Measurements from ENCODE around the gene REV3L. TPM values are rescaled to one million over a fixed set of nuclear protein-coding genes. Genes with fewer than 3 reads are reported as not detected.

Gene REV3L
- total and polyA plus RNA-seq, 2 of the 13 experiments (the other 11 are each of a cell fraction or from before 2014, with no cell fraction given): 12.8 to 31.3 TPM

DNA sequence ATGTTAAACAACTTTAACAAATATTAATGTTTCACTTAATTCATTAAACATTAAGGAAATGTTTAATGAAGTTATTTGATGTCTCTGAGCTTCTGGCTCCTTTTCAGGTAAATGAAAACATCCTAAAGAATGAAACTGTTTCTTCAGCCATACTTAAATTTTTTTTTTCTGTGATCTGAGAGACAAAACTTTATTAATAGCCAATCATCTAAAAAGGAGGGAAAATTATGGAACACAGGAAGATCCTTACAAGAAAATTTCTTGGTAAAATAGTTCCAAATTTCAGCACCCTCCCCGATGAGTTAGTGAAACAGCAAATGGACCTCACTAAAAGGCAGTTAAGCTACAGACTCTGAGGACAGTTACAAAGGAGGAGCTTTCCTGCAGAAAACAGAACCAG is 185.2 kb downstream of the REV3L start:
- ATAC-seq (no peak), DNase-seq (ENCODE audit: low spot score) (no peak), FAIRE-seq (no peak)
- H3K27ac ChIP-seq (ENCODE audit: extremely low read length, insufficient read depth, low read length): no peak overlapping the region
- no peak overlapping the region for H2AFZ ChIP-seq (ENCODE audit: low read length)
- POLR2A ChIA-PET: interaction anchor here (0.5 kb wide), 1 partner anchor 188 kb away, joined by 3 read pairs; no protein-coding TSS in a partner anchor
- CTCF ChIA-PET (ENCODE audit: low intra/inter-chr PET ratio, low total read pairs): no interaction called here
- in situ Hi-C loops (cut with HindIII; ENCODE audit: extremely low pct_ligation_motif_present, low pct_unique_long_range_greater_than_20kb): no loop called here
- no peak overlapping the region for H3K4me2 ChIP-seq (ENCODE audit: low read depth, low read length)
- no peaks in the 10 kb centered on the region for H3K4me1 ChIP-seq (ENCODE audit: insufficient read depth, low read length)
- H3K27me3 ChIP-seq (ENCODE audit: control insufficient read depth in 1 of 2, insufficient read depth in 2 of 2, low read length in 2 of 2): no peaks in the 10 kb centered on the region
- WGBS (ENCODE audit: low lambda C conversion rate): 91% methylated on average over 1 of the region's 1 CpG
- BruUV-seq (replicated peaks): no TSS peak
- no peaks in the 10 kb centered on the region for H3K79me2 ChIP-seq (ENCODE audit: insufficient read depth, low read length)
- no peak overlapping the region for H3K4me3 ChIP-seq (replicated peaks in 1 of 3; ENCODE audit: insufficient read depth in 1 of 3, low read depth in 2 of 3, low read length in 3 of 3)
- H3K36me3 ChIP-seq (replicated peaks in 1 of 2; ENCODE audit: control insufficient read depth in 1 of 2, insufficient read depth in 2 of 2, low read length in 2 of 2): peaks cover 4 to 14% of the 10 kb centered on the region in 2 experiments
- H3K9me3 ChIP-seq (ENCODE audit: low read length): no peaks in the 10 kb centered on the region
- H3K9ac ChIP-seq (ENCODE audit: insufficient read depth, low read depth, low read length): no peak overlapping the region
- intact Hi-C loops (cut with micrococcal nuclease; ENCODE audit: unreplicated experiment): no loop called here
- H4K20me1 ChIP-seq (ENCODE audit: insufficient read depth, low read length): no peaks in the 10 kb centered on the region
- TF ChIP-seq, protein P1, sequence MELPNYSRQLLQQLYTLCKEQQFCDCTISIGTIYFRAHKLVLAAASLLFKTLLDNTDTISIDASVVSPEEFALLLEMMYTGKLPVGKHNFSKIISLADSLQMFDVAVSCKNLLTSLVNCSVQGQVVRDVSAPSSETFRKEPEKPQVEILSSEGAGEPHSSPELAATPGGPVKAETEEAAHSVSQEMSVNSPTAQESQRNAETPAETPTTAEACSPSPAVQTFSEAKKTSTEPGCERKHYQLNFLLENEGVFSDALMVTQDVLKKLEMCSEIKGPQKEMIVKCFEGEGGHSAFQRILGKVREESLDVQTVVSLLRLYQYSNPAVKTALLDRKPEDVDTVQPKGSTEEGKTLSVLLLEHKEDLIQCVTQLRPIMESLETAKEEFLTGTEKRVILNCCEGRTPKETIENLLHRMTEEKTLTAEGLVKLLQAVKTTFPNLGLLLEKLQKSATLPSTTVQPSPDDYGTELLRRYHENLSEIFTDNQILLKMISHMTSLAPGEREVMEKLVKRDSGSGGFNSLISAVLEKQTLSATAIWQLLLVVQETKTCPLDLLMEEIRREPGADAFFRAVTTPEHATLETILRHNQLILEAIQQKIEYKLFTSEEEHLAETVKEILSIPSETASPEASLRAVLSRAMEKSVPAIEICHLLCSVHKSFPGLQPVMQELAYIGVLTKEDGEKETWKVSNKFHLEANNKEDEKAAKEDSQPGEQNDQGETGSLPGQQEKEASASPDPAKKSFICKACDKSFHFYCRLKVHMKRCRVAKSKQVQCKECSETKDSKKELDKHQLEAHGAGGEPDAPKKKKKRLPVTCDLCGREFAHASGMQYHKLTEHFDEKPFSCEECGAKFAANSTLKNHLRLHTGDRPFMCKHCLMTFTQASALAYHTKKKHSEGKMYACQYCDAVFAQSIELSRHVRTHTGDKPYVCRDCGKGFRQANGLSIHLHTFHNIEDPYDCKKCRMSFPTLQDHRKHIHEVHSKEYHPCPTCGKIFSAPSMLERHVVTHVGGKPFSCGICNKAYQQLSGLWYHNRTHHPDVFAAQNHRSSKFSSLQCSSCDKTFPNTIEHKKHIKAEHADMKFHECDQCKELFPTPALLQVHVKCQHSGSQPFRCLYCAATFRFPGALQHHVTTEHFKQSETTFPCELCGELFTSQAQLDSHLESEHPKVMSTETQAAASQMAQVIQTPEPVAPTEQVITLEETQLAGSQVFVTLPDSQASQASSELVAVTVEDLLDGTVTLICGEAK (IDR thresholded peaks at IDR 0.05): peak; percentile 7; the same call in 1 of the 2 replicates
- TF ChIP-seq, protein P1 (CRISPR knock-in tag; IDR thresholded peaks at IDR 0.05): no peak
- TF ChIP-seq, protein P2, sequence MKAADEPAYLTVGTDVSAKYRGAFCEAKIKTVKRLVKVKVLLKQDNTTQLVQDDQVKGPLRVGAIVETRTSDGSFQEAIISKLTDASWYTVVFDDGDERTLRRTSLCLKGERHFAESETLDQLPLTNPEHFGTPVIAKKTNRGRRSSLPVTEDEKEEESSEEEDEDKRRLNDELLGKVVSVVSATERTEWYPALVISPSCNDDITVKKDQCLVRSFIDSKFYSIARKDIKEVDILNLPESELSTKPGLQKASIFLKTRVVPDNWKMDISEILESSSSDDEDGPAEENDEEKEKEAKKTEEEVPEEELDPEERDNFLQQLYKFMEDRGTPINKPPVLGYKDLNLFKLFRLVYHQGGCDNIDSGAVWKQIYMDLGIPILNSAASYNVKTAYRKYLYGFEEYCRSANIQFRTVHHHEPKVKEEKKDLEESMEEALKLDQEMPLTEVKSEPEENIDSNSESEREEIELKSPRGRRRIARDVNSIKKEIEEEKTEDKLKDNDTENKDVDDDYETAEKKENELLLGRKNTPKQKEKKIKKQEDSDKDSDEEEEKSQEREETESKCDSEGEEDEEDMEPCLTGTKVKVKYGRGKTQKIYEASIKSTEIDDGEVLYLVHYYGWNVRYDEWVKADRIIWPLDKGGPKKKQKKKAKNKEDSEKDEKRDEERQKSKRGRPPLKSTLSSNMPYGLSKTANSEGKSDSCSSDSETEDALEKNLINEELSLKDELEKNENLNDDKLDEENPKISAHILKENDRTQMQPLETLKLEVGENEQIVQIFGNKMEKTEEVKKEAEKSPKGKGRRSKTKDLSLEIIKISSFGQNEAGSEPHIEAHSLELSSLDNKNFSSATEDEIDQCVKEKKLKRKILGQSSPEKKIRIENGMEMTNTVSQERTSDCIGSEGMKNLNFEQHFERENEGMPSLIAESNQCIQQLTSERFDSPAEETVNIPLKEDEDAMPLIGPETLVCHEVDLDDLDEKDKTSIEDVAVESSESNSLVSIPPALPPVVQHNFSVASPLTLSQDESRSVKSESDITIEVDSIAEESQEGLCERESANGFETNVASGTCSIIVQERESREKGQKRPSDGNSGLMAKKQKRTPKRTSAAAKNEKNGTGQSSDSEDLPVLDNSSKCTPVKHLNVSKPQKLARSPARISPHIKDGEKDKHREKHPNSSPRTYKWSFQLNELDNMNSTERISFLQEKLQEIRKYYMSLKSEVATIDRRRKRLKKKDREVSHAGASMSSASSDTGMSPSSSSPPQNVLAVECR (CRISPR knock-in tag; IDR thresholded peaks at IDR 0.05; ENCODE audit: borderline replicate concordance): no peak
- TF ChIP-seq RBM39 (IDR thresholded peaks at IDR 0.05; ENCODE audit: low read depth, low read length, poor library complexity, severe bottlenecking) (no peak), ZNF768 (CRISPR knock-in tag; IDR thresholded peaks at IDR 0.05) (no peak), ZSCAN21 (CRISPR knock-in tag; IDR thresholded peaks at IDR 0.05; ENCODE audit: borderline replicate concordance) (no peak)
- TF ChIP-seq, protein P3, sequence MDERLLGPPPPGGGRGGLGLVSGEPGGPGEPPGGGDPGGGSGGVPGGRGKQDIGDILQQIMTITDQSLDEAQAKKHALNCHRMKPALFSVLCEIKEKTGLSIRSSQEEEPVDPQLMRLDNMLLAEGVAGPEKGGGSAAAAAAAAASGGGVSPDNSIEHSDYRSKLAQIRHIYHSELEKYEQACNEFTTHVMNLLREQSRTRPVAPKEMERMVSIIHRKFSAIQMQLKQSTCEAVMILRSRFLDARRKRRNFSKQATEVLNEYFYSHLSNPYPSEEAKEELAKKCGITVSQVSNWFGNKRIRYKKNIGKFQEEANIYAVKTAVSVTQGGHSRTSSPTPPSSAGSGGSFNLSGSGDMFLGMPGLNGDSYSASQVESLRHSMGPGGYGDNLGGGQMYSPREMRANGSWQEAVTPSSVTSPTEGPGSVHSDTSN (CRISPR knock-in tag; IDR thresholded peaks at IDR 0.05): no peak
- TF ChIP-seq, protein P4, sequence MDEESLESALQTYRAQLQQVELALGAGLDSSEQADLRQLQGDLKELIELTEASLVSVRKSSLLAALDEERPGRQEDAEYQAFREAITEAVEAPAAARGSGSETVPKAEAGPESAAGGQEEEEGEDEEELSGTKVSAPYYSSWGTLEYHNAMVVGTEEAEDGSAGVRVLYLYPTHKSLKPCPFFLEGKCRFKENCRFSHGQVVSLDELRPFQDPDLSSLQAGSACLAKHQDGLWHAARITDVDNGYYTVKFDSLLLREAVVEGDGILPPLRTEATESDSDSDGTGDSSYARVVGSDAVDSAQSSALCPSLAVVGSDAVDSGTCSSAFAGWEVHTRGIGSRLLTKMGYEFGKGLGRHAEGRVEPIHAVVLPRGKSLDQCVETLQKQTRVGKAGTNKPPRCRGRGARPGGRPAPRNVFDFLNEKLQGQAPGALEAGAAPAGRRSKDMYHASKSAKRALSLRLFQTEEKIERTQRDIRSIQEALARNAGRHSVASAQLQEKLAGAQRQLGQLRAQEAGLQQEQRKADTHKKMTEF (CRISPR knock-in tag; IDR thresholded peaks at IDR 0.05): no peak

Measured in HepG2 (cell line).